CD4-positive, alpha-beta T cell treated with Interleukin-15 for 1 hour (primary cell): ENCODE results near the gene DOK3.

Experiments
- DNase-seq: peaks from one replicate; pipeline ENCODE4 v3.0.0-alpha.2; 2020

Gene DOK3

GRCh38 chr5:177512736-177513380 is 3.2 kb upstream of the DOK3 start:
- no peak for DNase-seq

GRCh38 chr5:177511796-177512675 is 2.4 kb upstream of the DOK3 start:
- DNase-seq = no peak

- DNase-seq = peak; percentile 18
These were observed 1.6 kb upstream of the DOK3 start for GRCh38 chr5:177511181-177511580.

GRCh38 chr5:177510567-177511053 is 984 bp upstream of the DOK3 start:
- peak; percentile 78 for DNase-seq

- peak; percentile 33 for DNase-seq
These were observed 453 bp upstream of the DOK3 start for GRCh38 chr5:177509991-177510566.

- no peak for DNase-seq
These were observed 789 bp downstream of the DOK3 start for GRCh38 chr5:177508837-177509236.

GRCh38 chr5:177508221-177508611 is 1.4 kb downstream of the DOK3 start:
- DNase-seq = no peak

- DNase-seq = no peak
These were observed 1.9 kb downstream of the DOK3 start for GRCh38 chr5:177507596-177508220.

GRCh38 chr5:177507165-177507564 is 2.5 kb downstream of the DOK3 start:
- no peak for DNase-seq

GRCh38 chr5:177505075-177505474 is 4.6 kb downstream of the DOK3 start:
- no peak for DNase-seq

GRCh38 chr5:177504086-177505056 is 5.3 kb downstream of the DOK3 start:
- no peak for DNase-seq

GRCh38 chr5:177503351-177504085 is 6.1 kb downstream of the DOK3 start:
- DNase-seq = no peak

GRCh38 chr5:177502886-177503285 is 6.7 kb downstream of the DOK3 start:
- no peak for DNase-seq

- no peak for DNase-seq
These were observed 7.5 kb downstream of the DOK3 start for GRCh38 chr5:177501874-177502678.

GRCh38 chr5:177500685-177501522 is 8.7 kb downstream of the DOK3 start:
- peak; percentile 80 for DNase-seq

- no peak for DNase-seq
These were observed 9.8 kb downstream of the DOK3 start for GRCh38 chr5:177499842-177500241.

GRCh38 chr5:177498013-177498787 is 11.4 kb downstream of the DOK3 start:
- DNase-seq = no peak

- peak; percentile 94 for DNase-seq
These were observed 12.2 kb downstream of the DOK3 start, which contains the start of gene PDLIM7 for GRCh38 chr5:177497292-177498012. PDLIM7 (minus strand) TSS chr5:177497604; CDS start chr5:177496512, 1,092 bp downstream.
